GM12872 (cell line): ENCODE data around the gene PID1.

ENCODE experiments used
- CTCF ChIP-seq: IDR thresholded peaks from 3 replicates; pipeline ENCODE4 v1.5.1; 2011; ENCODE audit warnings: low read depth, mild to moderate bottlenecking, low read length, moderate library complexity; ENCODE audit not compliant: insufficient read depth

Gene PID1

DNA sequence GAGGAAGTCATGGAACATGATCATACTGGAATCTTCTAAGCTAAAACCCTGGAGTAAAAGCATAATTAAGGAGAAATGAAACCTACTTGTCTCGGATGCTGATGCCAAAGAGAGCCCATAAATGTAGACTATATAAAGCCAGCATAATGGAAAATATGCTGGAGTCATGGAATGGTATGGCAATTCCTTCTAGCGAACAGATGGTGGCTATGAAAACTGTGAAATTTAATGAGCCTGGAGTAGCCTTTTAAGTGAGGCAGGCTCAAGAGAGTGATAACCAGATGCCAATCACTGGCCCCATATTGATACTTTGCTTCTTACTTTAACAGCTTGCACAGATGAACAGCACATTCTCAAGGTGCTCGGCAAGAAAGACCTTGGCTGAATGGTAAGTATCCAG lies 206.3 kb downstream of the PID1 start:
- TF ChIP-seq CTCF, result no peak

DNA sequence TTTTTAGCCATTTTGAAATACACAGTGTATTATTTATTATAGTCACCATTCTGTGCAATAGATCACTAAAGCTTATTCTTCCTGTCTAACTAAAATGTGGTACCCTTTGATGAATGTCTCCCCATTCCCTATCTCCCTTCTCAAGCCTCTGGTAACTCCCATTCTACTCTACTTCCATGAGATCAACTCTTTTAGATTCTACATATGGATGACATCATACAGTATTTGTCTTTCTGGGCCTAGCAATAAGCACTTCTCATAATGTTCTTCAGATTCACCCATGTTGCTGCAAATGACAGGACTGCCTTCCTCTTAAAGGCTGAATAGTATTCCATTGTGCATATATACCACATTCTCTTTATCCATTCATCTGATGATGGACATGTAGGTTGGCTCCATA lies 210.9 kb downstream of the PID1 start:
- TF ChIP-seq CTCF, result no peak

DNA sequence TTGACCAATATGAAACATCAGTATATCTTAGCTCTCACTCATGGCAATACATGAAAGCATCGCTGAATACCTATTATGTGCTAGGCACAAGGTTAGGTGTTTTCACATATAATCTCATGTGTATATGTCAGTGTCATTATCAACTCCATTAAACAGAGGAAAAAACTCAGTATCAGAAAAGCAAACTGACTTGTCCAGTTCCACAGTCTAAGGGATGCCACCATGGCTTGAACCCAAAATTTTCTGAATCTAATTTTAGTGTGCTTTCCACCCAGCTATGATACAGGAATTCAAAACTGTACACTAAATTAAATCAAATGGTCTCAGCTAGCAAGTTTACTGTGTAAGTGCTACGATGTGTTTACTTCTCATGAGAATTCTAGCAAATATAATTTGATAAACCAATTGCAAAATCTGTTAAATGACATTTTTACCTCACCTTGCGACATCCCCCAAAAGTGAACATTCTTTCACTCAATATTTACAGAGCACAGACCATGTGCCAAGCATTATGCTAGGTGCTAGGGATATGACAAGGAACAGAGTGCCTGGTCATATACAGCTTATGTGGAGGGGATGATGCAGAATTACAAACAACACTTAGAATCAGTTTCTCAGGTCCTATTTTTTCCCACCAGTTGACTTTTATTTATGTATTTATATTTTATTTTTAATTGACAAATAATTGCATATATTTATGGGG lies 211.6 kb downstream of the PID1 start:
- TF ChIP-seq CTCF, result no peak

DNA sequence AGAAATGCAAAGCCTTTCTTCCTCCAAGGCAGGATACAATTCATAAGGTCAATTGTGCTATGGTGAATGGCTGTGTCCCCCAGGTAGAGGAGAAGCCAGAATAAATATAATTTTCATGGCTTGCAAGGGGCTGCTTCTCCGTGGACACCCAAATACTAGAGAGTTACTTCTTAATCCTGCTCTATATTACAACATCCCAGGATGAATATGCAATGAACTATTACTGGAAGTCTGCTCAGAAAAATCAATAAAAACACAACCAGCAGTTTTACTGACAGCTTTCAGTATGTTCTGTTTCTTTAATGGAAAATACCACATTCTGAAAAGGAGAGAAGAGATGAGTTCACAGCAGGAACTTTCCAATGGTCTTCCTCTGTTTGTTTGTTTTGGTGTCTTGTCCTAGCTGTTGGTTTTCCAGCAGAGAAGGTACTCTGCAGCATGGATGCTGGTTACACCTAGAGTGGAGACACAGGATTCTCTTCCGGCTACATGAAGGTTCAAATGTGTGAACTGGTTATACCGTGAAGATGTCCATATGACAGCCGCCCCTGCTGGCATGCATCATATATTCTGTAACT lies 213.0 kb downstream of the PID1 start:
- no peak for TF ChIP-seq CTCF

DNA sequence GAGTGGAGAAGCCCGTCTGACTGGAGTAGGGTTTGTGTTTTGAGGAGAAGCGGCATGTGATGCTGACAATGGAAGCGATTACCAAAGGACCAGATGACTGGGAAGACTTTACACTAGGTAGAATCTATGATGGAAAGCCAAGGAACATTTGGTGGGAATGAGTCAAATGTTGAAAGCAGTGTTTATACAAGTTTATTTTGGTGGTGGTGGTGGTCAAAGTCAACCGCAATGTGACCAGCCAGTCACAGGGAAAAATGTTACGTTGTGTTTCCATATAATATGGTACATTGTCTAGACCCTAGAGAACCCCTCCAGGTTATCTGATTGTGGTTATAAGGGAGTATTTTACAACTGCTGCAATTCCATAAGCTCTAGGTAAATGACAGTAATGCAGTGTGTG lies 216.8 kb downstream of the PID1 start:
- no peak for TF ChIP-seq CTCF

- TF ChIP-seq CTCF, result no peak
Measured at GRCh38 chr2:229051798-229052197, 219.3 kb downstream of the PID1 start.

DNA sequence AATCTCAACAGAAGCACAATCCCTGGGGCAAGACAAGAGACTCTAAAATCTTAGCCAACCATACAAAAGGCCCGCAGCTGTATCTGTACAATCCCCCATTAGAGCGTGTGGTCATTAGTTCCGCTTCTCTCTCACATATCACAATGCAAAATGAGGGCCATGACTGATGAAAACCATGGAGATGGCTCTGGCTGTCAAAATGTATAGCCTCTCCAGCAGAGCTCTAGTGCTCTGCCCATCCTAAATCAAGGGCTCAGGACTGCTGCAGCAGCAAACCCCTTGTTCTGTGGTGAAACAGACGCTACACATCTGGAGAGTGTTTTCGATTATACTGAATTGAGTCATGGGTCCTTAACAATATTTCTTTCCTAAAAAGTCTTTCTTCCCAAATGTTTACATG lies 221.0 kb downstream of the PID1 start:
- TF ChIP-seq CTCF, result no peak

DNA sequence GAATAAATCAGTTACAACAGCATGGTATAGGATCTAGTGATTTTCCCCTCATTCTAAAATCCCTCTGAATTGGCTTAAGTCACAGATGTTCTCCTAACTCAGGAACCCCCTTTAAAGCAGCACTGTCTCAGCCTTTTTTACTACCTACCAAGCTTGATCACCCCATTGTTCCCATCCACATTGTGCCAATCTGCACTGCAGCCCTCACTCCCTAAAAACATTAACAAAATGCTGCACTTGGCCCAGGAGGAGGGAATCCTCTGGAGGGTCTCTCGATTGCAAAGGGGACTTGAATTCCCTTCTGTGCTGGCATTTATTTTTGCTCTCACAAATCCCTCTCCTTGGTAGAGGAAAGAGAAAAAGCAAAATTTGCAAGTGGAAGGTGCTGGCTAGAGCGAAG lies 223.0 kb downstream of the PID1 start:
- no peak for TF ChIP-seq CTCF
